Measurements from ENCODE around the gene SYVN1. TPM values are rescaled to one million over a fixed set of nuclear protein-coding genes. Genes with fewer than 3 reads are reported as not detected.

Gene SYVN1
- total RNA-seq (100 to 1,000 TPM in 1 of 9 donors, 10 to 100 TPM in 7, 1 to 10 TPM in 1; 9.7 to 119 (median 61.4) TPM), polyA plus RNA-seq (100 to 1,000 TPM in 1 of 3 donors, 10 to 100 TPM in 2; 46.0 to 124 (median 58.5) TPM)
- long read RNA-seq, donor 1, transcript SYVN1-203 (16 exons, 3,052 nt): major isoform, 5 of 18 reads
- long read RNA-seq, donor 1, partial matches to known transcripts: 12 of 18 reads
- long read RNA-seq, donor 1, other reads (novel, unspliced or antisense): 0 of 18 reads
- long read RNA-seq, donor 2, partial matches to known transcripts: 10 of 16 reads
- long read RNA-seq, donor 2, other reads (novel, unspliced or antisense): 0 of 16 reads
- long read RNA-seq, donor 3, partial matches to known transcripts: 0 of 2 reads
- long read RNA-seq, donor 3, other reads (novel, unspliced or antisense): 0 of 2 reads
- long read RNA-seq, donor 4, partial matches to known transcripts: 4 of 4 reads
- long read RNA-seq, donor 4, other reads (novel, unspliced or antisense): 0 of 4 reads
- long read RNA-seq, donor 5, transcript SYVN1-203 (16 exons, 3,052 nt): major isoform, 8 of 30 reads
- long read RNA-seq, donor 5, partial matches to known transcripts: 10 of 30 reads
- long read RNA-seq, donor 5, other reads (novel, unspliced or antisense): 9 of 30 reads
- long read RNA-seq, donor 6, partial matches to known transcripts: 4 of 4 reads
- long read RNA-seq, donor 6, other reads (novel, unspliced or antisense): 0 of 4 reads
- long read RNA-seq, donor 7, partial matches to known transcripts: 10 of 10 reads
- long read RNA-seq, donor 7, other reads (novel, unspliced or antisense): 0 of 10 reads
- long read RNA-seq, donor 8, transcript SYVN1-201 (16 exons, 3,048 nt): minor isoform, 5 of 29 reads
- long read RNA-seq, donor 8, transcript SYVN1-203 (16 exons, 3,052 nt): major isoform, 8 of 29 reads
- long read RNA-seq, donor 8, partial matches to known transcripts: 16 of 29 reads
- long read RNA-seq, donor 8, other reads (novel, unspliced or antisense): 0 of 29 reads
- long read RNA-seq, donor 9, partial matches to known transcripts: 0 of 4 reads
- long read RNA-seq, donor 9, other reads (novel, unspliced or antisense): 0 of 4 reads
- long read RNA-seq, donor 10, partial matches to known transcripts: 34 of 41 reads
- long read RNA-seq, donor 10, other reads (novel, unspliced or antisense): 0 of 41 reads

GRCh38 chr11:65134240-65134951, at the start of gene SYVN1:
Gene SYVN1 (minus strand): TSS chr11:65134519. CDS start chr11:65133601, 918 bp downstream.
- Histone ChIP-seq H3K36me3 (replicated peaks in 1 of 2) (peaks cover 0 to 37% of the 10 kb centered on the region in 2 donors), H3K27me3 (no peaks in the 10 kb centered on the region), H3K27ac (peak within 1 kb of the TSS; percentile 80 to 98 (median 96)), H3K9me3 (replicated peaks in 1 of 3) (no peaks in the 10 kb centered on the region), H3K4me1 (replicated peaks in 1 of 2) (peaks cover 18 to 31% of the 10 kb centered on the region in 2 donors), H3K4me3 (peak within 1 kb of the TSS; percentile 52 to 92 (median 84))
- intact Hi-C loops (cut with DNase I): no loop called here
- DNase-seq: peak; percentile 90 to 94 (median 92)
- WGBS, 4 donors: 0 to 1% (median 1%) methylated on average over 16 to 60 of the region's 60 CpGs
- TF ChIP-seq POLR2A (IDR thresholded peaks at IDR 0.05) (peak; percentile 88 to 92), CTCF (IDR thresholded peaks at IDR 0.05) (no peak)

DNA sequence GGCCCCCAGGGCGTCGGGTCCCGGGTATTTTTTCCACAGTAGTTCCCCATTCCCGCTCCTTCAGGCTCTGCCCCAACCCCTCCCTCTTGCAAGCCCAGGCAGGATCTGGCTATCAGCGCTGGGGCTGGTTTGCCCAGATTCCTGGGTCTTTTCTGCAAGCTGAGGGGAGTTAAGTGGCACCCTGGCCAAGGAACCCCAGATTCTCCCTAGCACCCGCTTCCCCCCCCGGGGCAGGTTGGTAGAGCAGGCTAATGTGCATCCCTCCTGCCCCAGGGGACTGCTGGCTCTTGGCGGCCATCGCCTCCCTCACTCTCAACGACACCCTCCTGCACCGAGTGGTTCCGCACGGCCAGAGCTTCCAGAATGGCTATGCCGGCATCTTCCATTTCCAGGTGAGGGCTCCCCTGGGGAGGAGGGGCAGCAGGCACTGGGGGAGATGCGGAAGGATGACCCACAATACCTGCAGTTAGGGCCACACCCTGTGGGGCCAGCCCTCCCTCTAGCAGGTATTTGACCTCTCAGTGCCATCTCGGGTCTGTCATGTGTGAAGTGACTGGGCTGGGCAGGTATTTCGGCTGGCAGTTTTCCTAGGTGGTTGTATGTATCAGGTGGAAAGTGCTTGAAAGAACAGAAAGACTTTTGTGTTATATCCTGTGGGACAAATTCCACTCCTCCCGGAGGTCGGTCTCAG, 49.0 kb upstream of the SYVN1 start:
- DNase-seq: peak in 2 of 7 donors; percentile 21 to 51
- no peak overlapping the region for H3K4me3 ChIP-seq
- intact Hi-C loops (cut with DNase I): loop anchor here in 1 of 2 donors (5.0 kb wide), 1 partner anchor 46 kb away; no protein-coding TSS in a partner anchor
- TF ChIP-seq POLR2A (IDR thresholded peaks at IDR 0.05) (no peak), CTCF (IDR thresholded peaks at IDR 0.05) (no peak)
- no peaks in the 10 kb centered on the region for H3K27me3 ChIP-seq
- H3K4me1 ChIP-seq (replicated peaks in 1 of 2): peaks cover 12 to 22% of the 10 kb centered on the region in 2 donors
- no peak overlapping the region for H3K27ac ChIP-seq
- H3K36me3 ChIP-seq (replicated peaks in 1 of 2): peaks cover 0 to 30% of the 10 kb centered on the region in 2 donors
- no peaks in the 10 kb centered on the region for H3K9me3 ChIP-seq (replicated peaks in 1 of 3)
- WGBS, 4 donors: 85 to 94% (median 88%) methylated on average over 13 to 19 of the region's 19 CpGs

DNA sequence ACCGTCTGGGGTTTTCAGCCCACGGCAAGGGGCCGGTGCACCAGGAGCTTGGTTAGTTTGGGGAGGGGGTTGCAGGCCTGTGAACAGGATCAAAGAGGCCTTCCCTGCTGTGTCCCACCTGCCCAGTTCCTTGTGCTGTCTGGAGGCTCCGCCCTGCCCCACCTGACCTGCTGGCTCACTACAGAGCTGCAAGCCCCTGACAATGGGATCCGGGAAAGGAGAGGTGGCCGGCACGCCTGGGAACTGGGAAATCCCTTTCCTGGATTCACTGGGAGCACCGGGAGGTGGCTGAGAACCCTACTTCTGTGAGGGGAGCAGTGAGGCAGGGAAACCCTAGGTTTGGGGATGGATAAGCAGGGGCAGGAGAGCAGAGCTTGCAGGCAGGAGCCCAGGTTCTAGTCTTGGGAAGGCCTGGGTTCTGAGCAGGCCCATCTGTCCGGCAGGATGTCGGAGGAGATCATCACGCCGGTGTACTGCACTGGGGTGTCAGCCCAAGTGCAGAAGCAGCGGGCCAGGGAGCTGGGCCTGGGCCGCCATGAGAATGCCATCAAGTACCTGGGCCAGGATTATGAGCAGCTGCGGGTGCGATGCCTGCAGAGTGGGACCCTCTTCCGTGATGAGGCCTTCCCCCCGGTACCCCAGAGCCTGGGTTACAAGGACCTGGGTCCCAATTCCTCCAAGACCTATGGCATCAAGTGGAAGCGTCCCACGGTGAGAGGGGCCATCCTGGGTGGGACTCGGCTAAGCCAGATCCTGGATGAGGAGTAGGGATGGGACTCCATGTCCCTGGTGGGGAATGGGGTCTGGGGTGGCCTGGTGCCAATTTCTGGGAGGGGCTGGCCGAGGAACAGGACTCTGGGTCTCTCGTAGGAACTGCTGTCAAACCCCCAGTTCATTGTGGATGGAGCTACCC, 48.2 kb upstream of the SYVN1 start:
- TF ChIP-seq CTCF (IDR thresholded peaks at IDR 0.05): no peak
- no peak for TF ChIP-seq POLR2A (IDR thresholded peaks at IDR 0.05)
- DNase-seq: peak in 6 of 7 donors; percentile 36 to 69 (median 44)
- Histone ChIP-seq H3K9me3 (replicated peaks in 1 of 3) (no peaks in the 10 kb centered on the region), H3K4me1 (replicated peaks in 1 of 2) (peaks cover 12 to 22% of the 10 kb centered on the region in 2 donors), H3K36me3 (replicated peaks in 1 of 2) (peaks cover 0 to 21% of the 10 kb centered on the region in 2 donors), H3K27ac (peak overlapping the region in 4 of 5 donors; percentile 54 to 96 (median 81)), H3K27me3 (no peaks in the 10 kb centered on the region), H3K4me3 (peak overlapping the region; percentile 56 to 100 (median 70))
- 48 to 68% (median 53%) methylated on average over 9 to 23 of the region's 23 CpGs for WGBS, 4 donors
- intact Hi-C loops (cut with DNase I): loop anchor here in 1 of 2 donors (5.0 kb wide), 1 partner anchor 45 kb away; no protein-coding TSS in a partner anchor
